Activated T-helper 17 cell treated with anti-CD3 and anti-CD28 coated beads, Interleukin-2, amount 50 U/mL, for 72 hours (primary cell): ENCODE results near the gene DAAM2. TPM values are rescaled to one million over a fixed set of nuclear protein-coding genes. Genes with fewer than 3 reads are reported as not detected.

Source experiments
- ATAC-seq: fragments of 150-1000 bp; cut with Tn5 transposase; replicated peaks from 2 replicates; pipeline ENCODE4 v1.10.0; 2021; ENCODE audit warnings: mild to moderate bottlenecking, moderate library complexity
- H3K27ac Mint-ChIP-seq: one replicate; pipeline ENCODE4 v1.8.0; 2022; ENCODE audit warnings: mixed read lengths
- H3K27me3 Mint-ChIP-seq: one replicate; pipeline ENCODE4 v1.8.0; 2022; ENCODE audit warnings: mixed read lengths
- H3K36me3 Mint-ChIP-seq: one replicate; pipeline ENCODE4 v1.8.0; 2022; ENCODE audit warnings: low read depth, mild to moderate bottlenecking, mixed read lengths
- H3K4me1 Mint-ChIP-seq: one replicate; pipeline ENCODE4 v1.8.0; 2022; ENCODE audit warnings: mixed read lengths
- H3K4me3 Mint-ChIP-seq: one replicate; pipeline ENCODE4 v1.8.0; 2022; ENCODE audit warnings: mild to moderate bottlenecking, mixed read lengths
- H3K9me3 Mint-ChIP-seq: one replicate; pipeline ENCODE4 v1.8.0; 2022; ENCODE audit warnings: mixed read lengths
- total RNA-seq, 2 donors: library from RNA; stranded (reverse); gene quantifications; one replicate each; pipeline ENCODE4 v1.2.3, GENCODE V29; 2022

The DAAM2 gene
- total RNA-seq, 2 donors from 2014 or later, result not detected

DNA sequence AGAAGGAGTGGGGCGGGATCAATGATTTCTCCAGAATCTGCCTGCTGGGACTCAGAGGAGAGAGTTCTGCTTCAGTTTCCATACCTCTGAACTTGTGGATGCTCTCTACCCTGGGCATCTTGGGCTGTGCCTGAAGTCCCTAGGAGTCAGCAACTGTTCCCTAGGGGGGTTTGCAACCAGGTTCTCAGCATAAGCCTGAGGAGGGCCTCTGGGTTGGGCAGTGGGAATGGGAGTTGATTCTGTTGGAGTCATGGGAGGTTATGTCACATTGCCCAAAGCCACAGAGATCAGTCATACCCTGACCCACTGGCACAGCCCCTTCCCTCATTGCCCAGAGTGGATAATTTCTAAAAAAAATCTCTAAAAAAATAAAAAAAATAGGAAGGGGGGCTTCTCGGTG lies 94.7 kb downstream of the DAAM2 start:
- no peaks in the 10 kb centered on the region for H3K9me3 Mint-ChIP-seq
- ATAC-seq, result no peak
- no peak overlapping the region for H3K27ac Mint-ChIP-seq
- no peak overlapping the region for H3K4me3 Mint-ChIP-seq
- H3K27me3 Mint-ChIP-seq, result peaks cover 14% of the 10 kb centered on the region
- no peaks in the 10 kb centered on the region for H3K4me1 Mint-ChIP-seq
- H3K36me3 Mint-ChIP-seq, result no peaks in the 10 kb centered on the region

GRCh38 chr6:39887692-39888450 lies 95.7 kb downstream of the DAAM2 start:
- no peaks in the 10 kb centered on the region for H3K4me1 Mint-ChIP-seq
- no peak overlapping the region for H3K4me3 Mint-ChIP-seq
- H3K9me3 Mint-ChIP-seq, result no peaks in the 10 kb centered on the region
- no peak overlapping the region for H3K27ac Mint-ChIP-seq
- peaks cover 13% of the 10 kb centered on the region for H3K27me3 Mint-ChIP-seq
- ATAC-seq, result no peak
- no peaks in the 10 kb centered on the region for H3K36me3 Mint-ChIP-seq

GRCh38 chr6:39889229-39889628 lies 97.1 kb downstream of the DAAM2 start:
- no peak overlapping the region for H3K27ac Mint-ChIP-seq
- no peaks in the 10 kb centered on the region for H3K36me3 Mint-ChIP-seq
- peaks cover 13% of the 10 kb centered on the region for H3K27me3 Mint-ChIP-seq
- ATAC-seq, result no peak
- H3K4me3 Mint-ChIP-seq, result no peak overlapping the region
- no peaks in the 10 kb centered on the region for H3K9me3 Mint-ChIP-seq
- H3K4me1 Mint-ChIP-seq, result no peaks in the 10 kb centered on the region

DNA sequence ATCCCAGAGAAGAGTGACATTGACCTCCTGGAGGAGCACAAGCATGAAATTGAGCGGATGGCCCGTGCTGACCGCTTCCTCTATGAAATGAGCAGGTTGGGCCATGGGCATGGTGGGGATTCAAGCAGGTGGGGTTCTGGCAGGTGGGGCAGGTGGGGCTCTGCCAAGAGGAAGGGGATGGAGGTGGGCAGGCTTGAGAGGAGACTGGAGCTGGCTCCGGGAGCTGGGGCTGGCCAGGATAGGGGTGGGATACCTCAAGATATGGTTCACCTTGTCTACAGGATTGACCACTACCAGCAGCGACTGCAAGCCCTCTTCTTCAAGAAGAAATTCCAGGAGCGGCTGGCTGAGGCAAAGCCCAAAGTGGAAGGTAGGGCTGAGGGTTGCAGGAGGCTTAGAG lies 99.2 kb downstream of the DAAM2 start:
- Mint-ChIP-seq H3K4me3 (no peak overlapping the region), H3K9me3 (no peaks in the 10 kb centered on the region), H3K27ac (no peak overlapping the region), H3K36me3 (no peaks in the 10 kb centered on the region), H3K27me3 (peaks cover 12% of the 10 kb centered on the region), H3K4me1 (no peaks in the 10 kb centered on the region)
- no peak for ATAC-seq

DNA sequence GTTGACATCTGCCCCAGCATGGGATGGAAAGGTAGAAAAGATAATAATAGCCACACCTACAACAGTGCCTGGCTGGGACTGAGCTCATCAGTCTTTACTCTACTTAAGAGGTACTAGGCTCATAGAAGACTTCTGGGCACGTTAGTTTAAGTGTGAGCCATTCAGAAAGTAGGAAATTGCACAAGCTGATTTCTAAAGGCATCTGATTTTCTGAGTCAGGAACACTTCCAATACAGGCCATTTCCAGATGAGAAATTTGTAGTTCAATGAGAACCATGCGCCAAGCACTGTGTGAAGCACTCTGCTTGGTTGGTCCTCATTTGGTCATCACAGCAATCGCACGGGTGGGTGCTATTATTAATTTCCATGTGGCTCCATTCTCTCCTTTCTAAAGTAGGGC lies 99.8 kb downstream of the DAAM2 start:
- Mint-ChIP-seq H3K27ac (no peak overlapping the region), H3K4me1 (no peaks in the 10 kb centered on the region), H3K27me3 (peaks cover 9% of the 10 kb centered on the region)

DNA sequence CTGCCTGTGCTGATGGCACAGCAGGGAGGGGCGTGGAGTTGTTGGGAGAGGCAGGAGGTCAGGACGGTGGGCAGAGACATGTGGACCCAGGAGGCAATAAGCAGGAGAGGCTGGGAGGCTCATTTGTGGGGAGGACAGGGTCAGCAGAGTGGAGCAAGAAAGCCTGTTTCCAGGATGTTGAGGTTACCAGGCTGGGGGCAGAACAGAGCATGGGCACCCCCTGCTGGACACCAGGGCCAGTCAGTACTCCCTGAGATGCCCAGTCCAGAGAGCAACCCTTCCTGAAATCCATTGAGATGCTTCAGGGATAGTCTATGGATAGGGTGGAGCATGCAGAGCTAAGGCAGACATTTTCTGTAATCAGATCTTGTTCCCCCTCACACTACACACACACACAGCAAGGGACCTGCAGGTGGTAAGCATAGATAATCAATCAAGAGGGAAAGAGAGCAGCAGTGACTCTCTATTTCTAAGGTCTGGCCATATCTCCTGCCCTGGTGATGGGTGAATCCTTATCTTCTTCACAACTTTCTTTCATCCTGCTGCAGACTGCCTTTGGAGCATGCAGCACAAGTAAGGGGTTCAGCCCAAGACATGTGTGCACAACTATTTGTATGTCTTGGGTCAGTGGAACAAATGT lies 100.4 kb downstream of the DAAM2 start:
- Mint-ChIP-seq H3K36me3 (no peaks in the 10 kb centered on the region), H3K27ac (no peak overlapping the region), H3K4me3 (no peak overlapping the region), H3K9me3 (no peaks in the 10 kb centered on the region), H3K27me3 (peaks cover 10% of the 10 kb centered on the region), H3K4me1 (no peaks in the 10 kb centered on the region)
- peak; percentile 26 for ATAC-seq

More for the DNA sequence above, 99.8 kb downstream of the DAAM2 start:
- Mint-ChIP-seq H3K36me3 (no peaks in the 10 kb centered on the region), H3K9me3 (no peaks in the 10 kb centered on the region), H3K4me3 (no peak overlapping the region)
- no peak for ATAC-seq

- no peaks in the 10 kb centered on the region for H3K4me1 Mint-ChIP-seq
- H3K9me3 Mint-ChIP-seq, result no peaks in the 10 kb centered on the region
Observed at GRCh38 chr6:39893286-39893685, 101.1 kb downstream of the DAAM2 start.

GRCh38 chr6:39896701-39897100 lies 104.5 kb downstream of the DAAM2 start:
- ATAC-seq, result no peak
- no peak overlapping the region for H3K4me3 Mint-ChIP-seq
- peaks cover 11% of the 10 kb centered on the region for H3K27me3 Mint-ChIP-seq
- no peaks in the 10 kb centered on the region for H3K4me1 Mint-ChIP-seq
- no peak overlapping the region for H3K27ac Mint-ChIP-seq
- no peaks in the 10 kb centered on the region for H3K36me3 Mint-ChIP-seq
- no peaks in the 10 kb centered on the region for H3K9me3 Mint-ChIP-seq

More at GRCh38 chr6:39893286-39893685, 101.1 kb downstream of the DAAM2 start:
- Mint-ChIP-seq H3K4me3 (no peak overlapping the region), H3K27ac (no peak overlapping the region), H3K36me3 (no peaks in the 10 kb centered on the region), H3K27me3 (peaks cover 10% of the 10 kb centered on the region)
- no peak for ATAC-seq

- no peak overlapping the region for H3K4me3 Mint-ChIP-seq
- no peaks in the 10 kb centered on the region for H3K9me3 Mint-ChIP-seq
- H3K27me3 Mint-ChIP-seq, result peaks cover 8% of the 10 kb centered on the region
- H3K4me1 Mint-ChIP-seq, result no peaks in the 10 kb centered on the region
- no peak overlapping the region for H3K27ac Mint-ChIP-seq
- ATAC-seq, result no peak
- H3K36me3 Mint-ChIP-seq, result no peaks in the 10 kb centered on the region
Observed at GRCh38 chr6:39897698-39898097, 105.5 kb downstream of the DAAM2 start.

- H3K36me3 Mint-ChIP-seq, result no peaks in the 10 kb centered on the region
- no peaks in the 10 kb centered on the region for H3K4me1 Mint-ChIP-seq
- H3K27me3 Mint-ChIP-seq, result peaks cover 8% of the 10 kb centered on the region
- no peak overlapping the region for H3K4me3 Mint-ChIP-seq
- ATAC-seq, result no peak
- no peak overlapping the region for H3K27ac Mint-ChIP-seq
- H3K9me3 Mint-ChIP-seq, result no peaks in the 10 kb centered on the region
Observed at GRCh38 chr6:39898625-39899024, 106.4 kb downstream of the DAAM2 start.

- peaks cover 8% of the 10 kb centered on the region for H3K27me3 Mint-ChIP-seq
- H3K4me3 Mint-ChIP-seq, result no peak overlapping the region
- no peaks in the 10 kb centered on the region for H3K9me3 Mint-ChIP-seq
- ATAC-seq, result no peak
- H3K4me1 Mint-ChIP-seq, result no peaks in the 10 kb centered on the region
- no peaks in the 10 kb centered on the region for H3K36me3 Mint-ChIP-seq
- H3K27ac Mint-ChIP-seq, result no peak overlapping the region
Observed at GRCh38 chr6:39899554-39900295, 107.5 kb downstream of the DAAM2 start.

GRCh38 chr6:39901116-39901655 lies 109.0 kb downstream of the DAAM2 start:
- Mint-ChIP-seq H3K27me3 (peaks cover 8% of the 10 kb centered on the region), H3K4me3 (no peak overlapping the region), H3K9me3 (no peaks in the 10 kb centered on the region), H3K4me1 (no peaks in the 10 kb centered on the region), H3K27ac (no peak overlapping the region), H3K36me3 (no peaks in the 10 kb centered on the region)
- ATAC-seq, result no peak

DNA sequence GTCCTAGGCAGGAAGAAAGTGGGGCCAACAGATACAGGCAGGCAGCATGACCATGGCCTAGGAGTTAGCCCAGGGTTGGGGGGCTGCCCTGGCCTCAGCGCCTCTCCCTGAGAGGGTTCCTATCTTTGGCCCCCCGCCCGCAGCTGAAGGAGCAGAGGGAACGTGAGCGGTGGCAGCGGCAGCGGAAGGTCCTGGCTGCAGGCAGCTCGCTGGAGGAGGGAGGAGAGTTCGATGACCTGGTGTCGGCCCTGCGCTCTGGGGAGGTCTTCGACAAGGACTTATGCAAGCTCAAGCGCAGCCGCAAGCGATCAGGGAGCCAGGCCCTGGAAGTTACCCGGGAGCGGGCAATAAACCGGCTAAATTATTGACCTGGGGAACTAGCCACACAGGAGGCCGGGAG lies 109.5 kb downstream of the DAAM2 start:
- Mint-ChIP-seq H3K9me3 (no peaks in the 10 kb centered on the region), H3K36me3 (no peaks in the 10 kb centered on the region), H3K4me3 (no peak overlapping the region), H3K27ac (no peak overlapping the region), H3K4me1 (no peaks in the 10 kb centered on the region), H3K27me3 (peaks cover 8% of the 10 kb centered on the region)
- no peak for ATAC-seq

DNA sequence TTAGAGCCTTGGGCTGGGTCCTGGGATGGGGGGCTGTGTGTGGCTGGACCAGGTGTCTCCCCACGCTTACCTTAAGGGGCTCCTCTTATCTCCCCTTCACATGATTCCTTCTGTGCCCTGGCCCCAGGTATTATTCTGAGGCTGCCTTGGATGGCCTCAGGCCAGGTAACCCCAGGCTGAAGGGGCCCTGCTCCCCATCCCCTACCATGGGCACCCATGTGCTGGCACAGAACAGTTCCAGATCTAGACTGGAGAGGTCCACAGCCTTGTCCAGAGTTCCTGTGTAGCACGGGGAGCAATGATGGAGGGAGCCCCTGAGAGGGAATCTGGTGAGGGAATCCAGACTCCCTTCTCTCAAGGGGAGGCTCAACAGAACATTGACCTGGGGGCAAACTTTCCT lies 110.0 kb downstream of the DAAM2 start:
- no peak overlapping the region for H3K4me3 Mint-ChIP-seq
- H3K9me3 Mint-ChIP-seq, result no peaks in the 10 kb centered on the region
- peaks cover 7% of the 10 kb centered on the region for H3K27me3 Mint-ChIP-seq
- no peak overlapping the region for H3K27ac Mint-ChIP-seq
- no peaks in the 10 kb centered on the region for H3K4me1 Mint-ChIP-seq
- no peaks in the 10 kb centered on the region for H3K36me3 Mint-ChIP-seq
- no peak for ATAC-seq
